ENCODE results near the gene SMARCE1.

DNA sequence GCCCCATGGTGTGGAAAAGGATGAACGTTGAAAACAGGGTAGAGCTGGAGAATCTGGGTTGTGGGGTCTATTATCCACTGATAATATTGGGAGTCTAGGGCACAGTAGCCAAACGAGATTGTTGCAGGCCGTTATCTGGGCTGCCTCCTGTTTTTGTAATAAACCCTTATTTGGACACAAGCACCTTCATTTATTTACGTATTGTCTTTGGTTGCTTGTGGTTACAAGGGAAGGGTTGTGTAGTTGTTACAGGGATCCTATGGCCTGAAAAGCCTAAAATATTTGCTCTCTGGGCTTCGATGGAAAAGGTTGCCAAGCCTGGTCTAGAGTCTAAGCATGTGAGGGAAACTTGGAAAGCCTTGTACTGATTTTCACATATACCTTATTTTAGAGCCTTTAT is 4.3 kb upstream of the SMARCE1 start:
- TF ChIP-seq CTCF (IDR thresholded peaks at IDR 0.05; ENCODE audit: insufficient read depth, low read depth, low read length) (no peak), EZH2 (IDR thresholded peaks at IDR 0.05; ENCODE audit: insufficient read depth, low read length) (no peak)
